NT2/D1 (cell line): ENCODE data around the gene CENPVL3.
"Not testable (repeated sequence)": the region's sequence is repeated elsewhere in the genome, so short reads cannot be mapped to it uniquely, and the experiment has no call there.

Experiments used
- DNase-seq: peaks from one replicate; pipeline ENCODE4 v3.0.0-alpha.2; 2011; ENCODE audit warnings: low read depth, low spot score
- H3K27me3 ChIP-seq: 2 replicates; pipeline ENCODE4 v1.6.0; 2011; ENCODE audit warnings: mild to moderate bottlenecking; ENCODE audit not compliant: insufficient read length, insufficient read depth
- H3K36me3 ChIP-seq: 2 replicates; pipeline ENCODE4 v1.6.1; 2011; ENCODE audit warnings: mild to moderate bottlenecking, low read length, mixed read lengths; ENCODE audit not compliant: insufficient read depth, insufficient read length
- H3K4me1 ChIP-seq: 2 replicates; pipeline ENCODE4 v1.5.1; 2011; ENCODE audit not compliant: insufficient read depth, insufficient read length
- H3K4me3 ChIP-seq: 2 replicates; pipeline ENCODE4 v1.5.1; 2011; ENCODE audit warnings: low read depth; ENCODE audit not compliant: insufficient read length
- H3K9ac ChIP-seq: 2 replicates; pipeline ENCODE4 v1.6.0; 2011; ENCODE audit warnings: low read depth; ENCODE audit not compliant: insufficient read length
- H3K9me3 ChIP-seq: 2 replicates; pipeline ENCODE4 v1.5.1; 2011; ENCODE audit warnings: mild to moderate bottlenecking, low read length; ENCODE audit not compliant: insufficient read depth
- SUZ12 ChIP-seq: IDR thresholded peaks from 2 replicates; pipeline ENCODE4 v1.6.1; 2011; ENCODE audit not compliant: insufficient read length, insufficient read depth; ENCODE audit errors: extremely low read depth
- YY1 ChIP-seq: IDR thresholded peaks from 2 replicates; pipeline ENCODE4 v1.6.1; 2011; ENCODE audit not compliant: insufficient read length, insufficient read depth
- ZNF274 ChIP-seq: IDR thresholded peaks from 2 replicates; pipeline ENCODE4 v1.6.1; 2011; ENCODE audit warnings: mild to moderate bottlenecking, low read depth, low read length

Gene CENPVL3

GRCh38 chrX:51618241-51619155 lies at the start of gene CENPVL3:
TSS of gene CENPVL3 (minus strand) at chrX:51618912. CDS start at chrX:51618873, 39 bp downstream.
- not testable (repeated sequence) for H3K27me3 ChIP-seq, H3K4me1 ChIP-seq, H3K36me3 ChIP-seq
- Histone ChIP-seq H3K9me3 (peaks cover 11% of the 10 kb centered on the region; the same call in 1 of the 2 replicates), H3K9ac (peak within 1 kb of the TSS; percentile 61), H3K4me3 (peak within 1 kb of the TSS; percentile 28)
- peak; percentile 48 for DNase-seq

- Histone ChIP-seq H3K4me1 (no peaks in the 10 kb centered on the region), H3K4me3 (no peak overlapping the region), H3K9ac (no peak overlapping the region), H3K36me3 (no peaks in the 10 kb centered on the region), H3K9me3 (no peaks in the 10 kb centered on the region), H3K27me3 (no peaks in the 10 kb centered on the region)
- TF ChIP-seq YY1 (no peak), SUZ12 (no peak), ZNF274 (no peak)
- no peak for DNase-seq
Observed at GRCh38 chrX:51665981-51666380, 47.3 kb upstream of the CENPVL3 start.

GRCh38 chrX:51643377-51643776 lies 24.7 kb upstream of the CENPVL3 start:
- Histone ChIP-seq H3K9me3 (peaks cover 5% of the 10 kb centered on the region; the same call in 1 of the 2 replicates), H3K4me3 (no peak overlapping the region)

GRCh38 chrX:51641421-51642021 lies 22.8 kb upstream of the CENPVL3 start:
- TF ChIP-seq YY1 (no peak), SUZ12 (no peak)
- Histone ChIP-seq H3K9me3 (peaks cover 5% of the 10 kb centered on the region; the same call in 1 of the 2 replicates), H3K9ac (no peak overlapping the region), H3K36me3 (no peaks in the 10 kb centered on the region), H3K4me1 (no peaks in the 10 kb centered on the region), H3K27me3 (no peaks in the 10 kb centered on the region), H3K4me3 (no peak overlapping the region)
- peak; percentile 47 for DNase-seq

More at GRCh38 chrX:51643377-51643776, 24.7 kb upstream of the CENPVL3 start:
- no peak for TF ChIP-seq SUZ12
- TF ChIP-seq ZNF274, result no peak
- TF ChIP-seq YY1, result no peak
- no peaks in the 10 kb centered on the region for H3K4me1 ChIP-seq
- no peak overlapping the region for H3K9ac ChIP-seq
- no peak for DNase-seq
- H3K36me3 ChIP-seq, result no peaks in the 10 kb centered on the region
- no peaks in the 10 kb centered on the region for H3K27me3 ChIP-seq

GRCh38 chrX:51636511-51636910 lies 17.8 kb upstream of the CENPVL3 start:
- H3K9me3 ChIP-seq, DNase-seq, H3K27me3 ChIP-seq, H3K4me1 ChIP-seq, H3K36me3 ChIP-seq, H3K4me3 ChIP-seq, H3K9ac ChIP-seq: not testable (repeated sequence)

GRCh38 chrX:51614353-51615012 lies 4.2 kb downstream of the CENPVL3 start:
- Histone ChIP-seq H3K27me3 (peaks cover 6% of the 10 kb centered on the region), H3K36me3 (no peaks in the 10 kb centered on the region), H3K4me3 (no peak overlapping the region), H3K4me1 (no peaks in the 10 kb centered on the region), H3K9ac (peak overlapping the region; percentile 46), H3K9me3 (no peaks in the 10 kb centered on the region; the same call in 1 of the 2 replicates)
- peak; percentile 13 for DNase-seq
- no peak for TF ChIP-seq ZNF274
- no peak for TF ChIP-seq YY1
- TF ChIP-seq SUZ12, result no peak

GRCh38 chrX:51608766-51609165 lies 9.9 kb downstream of the CENPVL3 start:
- Histone ChIP-seq H3K36me3 (no peaks in the 10 kb centered on the region), H3K27me3 (no peaks in the 10 kb centered on the region), H3K9ac (no peak overlapping the region), H3K4me3 (no peak overlapping the region), H3K9me3 (no peaks in the 10 kb centered on the region), H3K4me1 (no peaks in the 10 kb centered on the region)
- no peak for DNase-seq
- TF ChIP-seq SUZ12 (no peak), YY1 (no peak), ZNF274 (no peak)
